AG04450 (cell line): ENCODE measurements around the gene MLN. TPM values are rescaled to one million over a fixed set of nuclear protein-coding genes. Genes with fewer than 3 reads are reported as not detected.

Experiments used
- CTCF ChIA-PET: fragments of 300-600, 350-600 bp; formaldehyde crosslinking; extraction: SDS; loops from one replicate; lab custom pipeline; 2022; ENCODE audit warnings: antibody characterized with exemption, inconsistent platforms; lab: Charles Lee
- POLR2A ChIA-PET: fragments of 350-600 bp; formaldehyde crosslinking; extraction: SDS; loops from one replicate; lab custom pipeline; 2021; ENCODE audit warnings: antibody characterized with exemption, inconsistent platforms; lab: Yijun Ruan, JAX
- DNase-seq: peaks from one replicate; pipeline ENCODE4 v3.0.0-alpha.2; 2011; ENCODE audit warnings: low read depth, low spot score
- H3K27ac ChIP-seq: one replicate; pipeline ENCODE4 v1.5.1; 2012; ENCODE audit warnings: low read depth, low read length, control low read depth
- H3K27me3 ChIP-seq: one replicate; pipeline ENCODE4 v1.6.0; 2012; ENCODE audit warnings: low read length; ENCODE audit not compliant: control insufficient read depth, insufficient read depth
- H3K4me3 ChIP-seq: 2 replicates; pipeline ENCODE4 v1.5.1; 2011; ENCODE audit warnings: mild to moderate bottlenecking, low read depth, low read length, control low read depth
- H3K9me3 ChIP-seq: 2 replicates; pipeline ENCODE4 v1.5.1; 2012; ENCODE audit warnings: low read length; ENCODE audit not compliant: control insufficient read depth, insufficient read depth
- polyA plus RNA-seq: library from polyadenylated mRNA; depleted of rRNA; stranded (reverse); fragments of >200 nt; gene quantifications from 2 replicates; pipeline ENCODE4 v1.2.3, GENCODE V29; 2011
- TF ChIP-seq, protein P1 (sequence below): IDR thresholded peaks from 2 replicates; pipeline ENCODE4 v1.5.1; 2011; ENCODE audit warnings: low read depth, low read length, control low read depth, inconsistent platforms

Gene MLN
- polyA plus RNA-seq, 1 experiment, result not detected

DNA sequence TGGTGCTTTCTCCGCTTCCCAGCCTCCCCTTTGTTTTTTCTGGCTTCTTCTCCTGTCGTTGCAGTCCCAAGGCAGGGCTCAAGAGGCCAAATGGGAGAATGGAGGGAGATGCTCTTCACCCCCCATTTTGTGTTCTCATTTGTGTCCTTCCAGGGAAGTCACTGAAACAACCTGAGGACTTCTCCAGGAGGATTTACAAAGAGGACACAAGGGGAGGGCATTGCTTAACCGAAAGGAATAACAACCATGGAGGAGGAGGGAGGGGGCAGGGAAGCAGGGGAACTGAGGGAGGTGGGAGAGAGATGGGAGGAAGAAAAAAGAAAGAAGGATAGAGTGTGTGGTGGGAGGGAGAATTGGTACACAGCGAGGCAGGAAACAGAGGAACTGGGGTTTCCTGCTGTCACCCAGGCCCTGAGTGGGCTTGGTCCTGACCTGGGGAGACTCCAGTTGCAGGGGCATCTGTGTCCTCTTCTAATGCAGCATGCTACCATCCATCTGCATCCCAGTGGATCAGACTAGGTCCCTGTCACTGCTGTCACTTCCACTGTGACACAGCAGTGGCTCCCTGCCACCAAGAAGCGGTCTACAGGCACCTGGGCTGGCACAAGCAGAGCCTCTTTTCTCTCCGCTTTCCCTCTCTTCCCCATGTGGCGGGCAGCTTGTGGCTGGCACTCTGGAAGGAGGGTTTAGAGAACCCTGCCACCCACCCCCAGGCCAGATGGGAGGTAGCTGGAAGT, 17.1 kb upstream of the MLN start:
- no peaks in the 10 kb centered on the region for H3K9me3 ChIP-seq
- POLR2A ChIA-PET, result no interaction called here
- H3K27me3 ChIP-seq, result peaks cover 33% of the 10 kb centered on the region
- DNase-seq, result no peak
- no peak overlapping the region for H3K4me3 ChIP-seq
- no peak overlapping the region for H3K27ac ChIP-seq
- TF ChIP-seq, protein P1, sequence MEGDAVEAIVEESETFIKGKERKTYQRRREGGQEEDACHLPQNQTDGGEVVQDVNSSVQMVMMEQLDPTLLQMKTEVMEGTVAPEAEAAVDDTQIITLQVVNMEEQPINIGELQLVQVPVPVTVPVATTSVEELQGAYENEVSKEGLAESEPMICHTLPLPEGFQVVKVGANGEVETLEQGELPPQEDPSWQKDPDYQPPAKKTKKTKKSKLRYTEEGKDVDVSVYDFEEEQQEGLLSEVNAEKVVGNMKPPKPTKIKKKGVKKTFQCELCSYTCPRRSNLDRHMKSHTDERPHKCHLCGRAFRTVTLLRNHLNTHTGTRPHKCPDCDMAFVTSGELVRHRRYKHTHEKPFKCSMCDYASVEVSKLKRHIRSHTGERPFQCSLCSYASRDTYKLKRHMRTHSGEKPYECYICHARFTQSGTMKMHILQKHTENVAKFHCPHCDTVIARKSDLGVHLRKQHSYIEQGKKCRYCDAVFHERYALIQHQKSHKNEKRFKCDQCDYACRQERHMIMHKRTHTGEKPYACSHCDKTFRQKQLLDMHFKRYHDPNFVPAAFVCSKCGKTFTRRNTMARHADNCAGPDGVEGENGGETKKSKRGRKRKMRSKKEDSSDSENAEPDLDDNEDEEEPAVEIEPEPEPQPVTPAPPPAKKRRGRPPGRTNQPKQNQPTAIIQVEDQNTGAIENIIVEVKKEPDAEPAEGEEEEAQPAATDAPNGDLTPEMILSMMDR, result no peak
- CTCF ChIA-PET, result no interaction called here

DNA sequence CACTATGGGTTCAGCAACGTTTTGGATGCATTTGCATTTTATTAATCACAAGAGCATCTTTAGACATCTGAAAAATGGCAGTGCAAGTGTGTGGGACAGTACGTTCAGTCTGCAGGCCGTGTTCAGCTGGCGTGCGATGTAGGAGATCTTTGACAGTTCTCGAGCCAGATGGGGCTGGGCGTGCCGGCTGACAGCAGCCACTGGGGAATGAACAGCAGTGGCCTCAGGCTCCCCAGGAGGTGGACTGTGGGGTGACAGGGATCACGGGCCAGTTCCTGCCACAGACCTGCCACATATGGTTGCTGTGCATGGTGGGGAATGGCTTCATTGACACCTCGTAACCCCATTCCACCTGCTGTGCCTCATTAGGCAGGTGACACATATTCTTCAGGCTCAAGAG, 16.4 kb upstream of the MLN start:
- no peak overlapping the region for H3K27ac ChIP-seq
- H3K9me3 ChIP-seq, result no peaks in the 10 kb centered on the region
- CTCF ChIA-PET, result no interaction called here
- TF ChIP-seq, protein P1, result no peak
- peaks cover 40% of the 10 kb centered on the region for H3K27me3 ChIP-seq
- no peak for DNase-seq
- POLR2A ChIA-PET, result no interaction called here
- no peak overlapping the region for H3K4me3 ChIP-seq

DNA sequence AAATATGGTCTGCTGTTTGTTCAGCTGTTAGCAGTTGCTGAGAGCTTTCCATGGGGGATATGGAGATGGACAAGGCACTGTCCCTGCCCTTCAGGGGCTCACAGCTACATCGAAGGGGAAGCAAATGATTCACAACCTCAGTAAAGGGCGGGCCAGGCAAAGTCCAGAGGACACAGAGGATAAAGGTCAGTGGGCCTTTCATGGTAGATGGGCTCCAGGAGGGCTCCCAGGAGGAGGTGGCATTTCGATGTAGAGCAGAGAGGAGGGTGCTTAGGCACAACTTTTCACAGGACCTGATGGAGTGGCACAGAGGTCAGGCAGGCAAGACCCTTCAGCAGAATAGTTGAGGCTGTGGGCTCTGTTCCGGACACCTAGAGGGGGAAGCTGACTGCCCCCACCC, 15.2 kb upstream of the MLN start:
- TF ChIP-seq, protein P1, result no peak
- Histone ChIP-seq H3K4me3 (no peak overlapping the region), H3K9me3 (no peaks in the 10 kb centered on the region), H3K27me3 (peaks cover 43% of the 10 kb centered on the region), H3K27ac (no peak overlapping the region)
- POLR2A ChIA-PET, result no interaction called here
- DNase-seq, result no peak
- CTCF ChIA-PET, result no interaction called here

DNA sequence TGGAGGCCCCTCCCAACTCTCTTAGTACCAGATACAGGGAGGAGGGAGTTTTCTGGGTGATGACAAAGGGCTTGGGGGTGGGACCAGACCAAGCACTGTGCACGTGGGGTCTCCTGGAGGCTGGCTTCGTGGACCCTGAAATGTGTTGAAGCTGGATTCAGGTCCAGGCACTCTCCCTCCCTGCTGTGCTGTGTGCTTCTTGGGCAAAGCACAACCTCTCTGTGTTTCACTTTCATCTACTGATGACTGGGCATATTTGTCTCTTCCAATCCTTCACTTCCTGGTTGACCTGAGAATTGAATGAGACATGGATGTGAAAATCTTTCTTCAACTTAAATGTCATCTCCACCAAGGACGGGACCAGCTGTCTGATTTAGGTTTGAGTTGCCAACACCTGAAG, 14.5 kb upstream of the MLN start:
- ChIA-PET CTCF (no interaction called here), POLR2A (no interaction called here)
- Histone ChIP-seq H3K4me3 (no peak overlapping the region), H3K27ac (no peak overlapping the region), H3K9me3 (no peaks in the 10 kb centered on the region), H3K27me3 (peaks cover 46% of the 10 kb centered on the region)
- TF ChIP-seq, protein P1, result no peak
- no peak for DNase-seq

DNA sequence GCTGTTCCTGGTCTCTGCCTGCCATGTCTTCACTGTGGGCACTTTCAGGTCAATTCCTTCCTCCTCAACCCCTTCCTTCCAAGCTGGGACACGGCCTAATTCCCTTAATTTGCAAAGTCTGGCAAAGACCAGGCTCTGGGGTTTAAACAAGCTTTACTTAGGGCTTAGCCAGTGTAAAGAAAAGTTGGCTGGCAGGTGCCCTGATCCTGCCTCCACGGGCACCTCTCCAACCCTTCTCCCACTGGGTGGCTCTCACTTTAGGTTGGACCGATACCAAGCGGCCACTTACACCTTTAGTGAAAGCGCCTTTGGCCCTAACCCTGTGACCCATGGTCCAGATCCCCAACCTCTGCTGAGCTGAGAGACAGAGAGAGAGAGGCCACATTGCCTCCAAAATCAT, 13.7 kb upstream of the MLN start:
- ChIA-PET CTCF (no interaction called here), POLR2A (no interaction called here)
- TF ChIP-seq, protein P1, result no peak
- no peak for DNase-seq
- H3K27ac ChIP-seq, result no peak overlapping the region
- peaks cover 43% of the 10 kb centered on the region for H3K27me3 ChIP-seq
- H3K4me3 ChIP-seq, result no peak overlapping the region
- no peaks in the 10 kb centered on the region for H3K9me3 ChIP-seq
